Measurements from ENCODE around the gene GSTM2. TPM values are rescaled to one million over a fixed set of nuclear protein-coding genes. Genes with fewer than 3 reads are reported as not detected.

The GSTM2 gene
- total RNA-seq, 4 donors from 2014 or later: 37.1 to 73.6 (median 62.3) TPM

GRCh38 chr1:109637446-109637845 is 30.4 kb upstream of the GSTM2 start:
- Histone ChIP-seq H3K4me3 (replicated peaks in 1 of 3) (no peak overlapping the region), H3K27ac (no peak overlapping the region), H3K36me3 (no peaks in the 10 kb centered on the region), H3K9me3 (no peaks in the 10 kb centered on the region), H3K27me3 (no peaks in the 10 kb centered on the region), H3K4me1 (no peaks in the 10 kb centered on the region)
- no peak for DNase-seq
- intact Hi-C loops (cut with DNase I): loop anchor here (10.0 kb wide), 1 partner anchor 563 kb away; the partner anchor contains the start of gene TAF13
- WGBS, 2 donors: 88 to 96% methylated on average over 7 of the region's 7 CpGs
- TF ChIP-seq, protein P1, sequence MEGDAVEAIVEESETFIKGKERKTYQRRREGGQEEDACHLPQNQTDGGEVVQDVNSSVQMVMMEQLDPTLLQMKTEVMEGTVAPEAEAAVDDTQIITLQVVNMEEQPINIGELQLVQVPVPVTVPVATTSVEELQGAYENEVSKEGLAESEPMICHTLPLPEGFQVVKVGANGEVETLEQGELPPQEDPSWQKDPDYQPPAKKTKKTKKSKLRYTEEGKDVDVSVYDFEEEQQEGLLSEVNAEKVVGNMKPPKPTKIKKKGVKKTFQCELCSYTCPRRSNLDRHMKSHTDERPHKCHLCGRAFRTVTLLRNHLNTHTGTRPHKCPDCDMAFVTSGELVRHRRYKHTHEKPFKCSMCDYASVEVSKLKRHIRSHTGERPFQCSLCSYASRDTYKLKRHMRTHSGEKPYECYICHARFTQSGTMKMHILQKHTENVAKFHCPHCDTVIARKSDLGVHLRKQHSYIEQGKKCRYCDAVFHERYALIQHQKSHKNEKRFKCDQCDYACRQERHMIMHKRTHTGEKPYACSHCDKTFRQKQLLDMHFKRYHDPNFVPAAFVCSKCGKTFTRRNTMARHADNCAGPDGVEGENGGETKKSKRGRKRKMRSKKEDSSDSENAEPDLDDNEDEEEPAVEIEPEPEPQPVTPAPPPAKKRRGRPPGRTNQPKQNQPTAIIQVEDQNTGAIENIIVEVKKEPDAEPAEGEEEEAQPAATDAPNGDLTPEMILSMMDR (IDR thresholded peaks at IDR 0.05): no peak
- TF ChIP-seq POLR2A (IDR thresholded peaks at IDR 0.05): no peak

DNA sequence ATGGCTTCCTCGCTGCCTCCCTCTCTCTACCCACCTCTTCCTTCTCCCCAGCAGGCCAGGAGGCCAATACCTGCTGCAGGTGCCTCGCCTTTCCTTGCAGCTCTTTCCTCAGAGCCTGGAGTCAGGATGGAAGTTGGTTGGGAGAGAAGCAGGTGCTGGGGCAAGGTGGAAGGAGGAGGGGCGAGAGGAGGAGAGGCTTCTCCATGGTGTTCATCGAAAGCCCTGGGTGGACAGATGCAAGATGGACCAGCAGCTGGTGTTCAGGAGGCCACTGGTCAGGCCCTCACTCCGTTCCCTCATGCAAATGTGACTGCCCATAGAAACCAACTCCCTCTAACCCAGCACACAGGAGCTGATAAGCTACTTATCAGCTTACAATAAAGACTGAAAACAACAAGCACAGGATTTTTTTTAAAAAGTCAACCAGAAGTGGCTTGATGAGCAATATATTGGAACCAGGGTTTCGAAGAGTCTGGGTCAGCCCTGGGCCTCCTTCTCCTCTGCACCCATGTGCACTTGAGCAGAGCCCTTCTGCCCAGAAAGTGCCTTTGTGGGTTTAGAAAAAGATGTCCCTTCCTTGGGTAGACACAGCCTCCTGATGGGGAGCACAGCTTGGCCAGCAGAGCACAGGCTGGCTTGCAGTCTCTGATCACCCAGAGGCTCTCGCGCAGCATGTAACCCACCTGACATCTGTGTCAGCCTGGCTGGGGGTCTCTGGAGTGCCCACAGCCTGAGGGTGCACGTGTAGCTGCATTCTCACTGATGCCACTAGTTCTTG is 28.6 kb upstream of the GSTM2 start:
- no peaks in the 10 kb centered on the region for H3K27me3 ChIP-seq
- H3K4me3 ChIP-seq (replicated peaks in 1 of 3): no peak overlapping the region
- peaks cover 0 to 9% of the 10 kb centered on the region in 2 donors for H3K4me1 ChIP-seq
- H3K9me3 ChIP-seq: no peaks in the 10 kb centered on the region
- no peak for TF ChIP-seq POLR2A (IDR thresholded peaks at IDR 0.05)
- TF ChIP-seq, protein P1 (IDR thresholded peaks at IDR 0.05): no peak
- no peak overlapping the region for H3K27ac ChIP-seq
- WGBS, 2 donors: 89 to 93% methylated on average over 6 to 9 of the region's 9 CpGs
- H3K36me3 ChIP-seq: no peaks in the 10 kb centered on the region
- intact Hi-C loops (cut with DNase I): loop anchor here (10.0 kb wide), 1 partner anchor 564 kb away; the partner anchor contains the start of gene TAF13
- no peak for DNase-seq

- peaks cover 0 to 9% of the 10 kb centered on the region in 2 donors for H3K4me1 ChIP-seq
- DNase-seq: no peak
- WGBS, 2 donors: 33 to 47% methylated on average over 3 to 6 of the region's 6 CpGs
These were observed 28.0 kb upstream of the GSTM2 start for GRCh38 chr1:109639841-109640184.

GRCh38 chr1:109640285-109640865 is 27.5 kb upstream of the GSTM2 start:
- Histone ChIP-seq H3K27me3 (no peaks in the 10 kb centered on the region), H3K36me3 (no peaks in the 10 kb centered on the region), H3K27ac (no peak overlapping the region), H3K4me1 (peaks cover 0 to 9% of the 10 kb centered on the region in 2 donors), H3K9me3 (no peaks in the 10 kb centered on the region), H3K4me3 (replicated peaks in 1 of 3) (no peak overlapping the region)
- intact Hi-C loops (cut with DNase I): loop anchor here (2.0 kb wide), 1 partner anchor 132 kb away; no protein-coding TSS in a partner anchor
- DNase-seq: peak; percentile 83 to 89
- TF ChIP-seq, protein P1 (IDR thresholded peaks at IDR 0.05): peak; percentile 80 to 98 (median 85)
- no peak for TF ChIP-seq POLR2A (IDR thresholded peaks at IDR 0.05)
- 57 to 71% methylated on average over 3 to 4 of the region's 5 CpGs for WGBS, 2 donors

More at GRCh38 chr1:109639841-109640184, 28.0 kb upstream of the GSTM2 start:
- Histone ChIP-seq H3K36me3 (no peaks in the 10 kb centered on the region), H3K4me3 (replicated peaks in 1 of 3) (no peak overlapping the region), H3K27me3 (no peaks in the 10 kb centered on the region), H3K9me3 (no peaks in the 10 kb centered on the region), H3K27ac (no peak overlapping the region)
- intact Hi-C loops (cut with DNase I): loop anchor here (2.0 to 10.0 kb wide), 2 partner anchors 133 to 565 kb away; partner anchors contain the start of gene TAF13
- TF ChIP-seq, protein P1 (IDR thresholded peaks at IDR 0.05): no peak
- TF ChIP-seq POLR2A (IDR thresholded peaks at IDR 0.05): no peak
